ENCODE data around the gene LMO7.

DNA sequence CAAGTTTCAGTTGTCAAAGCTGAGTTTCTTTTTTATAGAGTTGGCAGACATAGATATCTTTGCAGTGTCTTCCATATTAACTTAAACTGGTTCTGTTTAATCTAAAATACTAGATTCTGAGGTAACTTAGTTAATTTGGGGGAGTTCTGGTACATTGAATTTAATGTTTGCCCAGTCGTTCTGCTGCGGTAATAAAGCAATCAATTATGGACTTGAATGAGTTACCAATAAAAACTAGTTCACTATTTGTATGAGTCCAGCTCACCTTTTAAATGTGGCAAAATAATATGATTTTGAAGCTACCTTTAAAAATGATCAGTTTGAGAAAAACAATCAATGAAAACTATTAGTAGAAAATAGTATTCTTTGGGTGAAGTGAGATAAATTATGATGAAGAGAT, 90.2 kb downstream of the LMO7 start:
- TF ChIP-seq, protein P1, sequence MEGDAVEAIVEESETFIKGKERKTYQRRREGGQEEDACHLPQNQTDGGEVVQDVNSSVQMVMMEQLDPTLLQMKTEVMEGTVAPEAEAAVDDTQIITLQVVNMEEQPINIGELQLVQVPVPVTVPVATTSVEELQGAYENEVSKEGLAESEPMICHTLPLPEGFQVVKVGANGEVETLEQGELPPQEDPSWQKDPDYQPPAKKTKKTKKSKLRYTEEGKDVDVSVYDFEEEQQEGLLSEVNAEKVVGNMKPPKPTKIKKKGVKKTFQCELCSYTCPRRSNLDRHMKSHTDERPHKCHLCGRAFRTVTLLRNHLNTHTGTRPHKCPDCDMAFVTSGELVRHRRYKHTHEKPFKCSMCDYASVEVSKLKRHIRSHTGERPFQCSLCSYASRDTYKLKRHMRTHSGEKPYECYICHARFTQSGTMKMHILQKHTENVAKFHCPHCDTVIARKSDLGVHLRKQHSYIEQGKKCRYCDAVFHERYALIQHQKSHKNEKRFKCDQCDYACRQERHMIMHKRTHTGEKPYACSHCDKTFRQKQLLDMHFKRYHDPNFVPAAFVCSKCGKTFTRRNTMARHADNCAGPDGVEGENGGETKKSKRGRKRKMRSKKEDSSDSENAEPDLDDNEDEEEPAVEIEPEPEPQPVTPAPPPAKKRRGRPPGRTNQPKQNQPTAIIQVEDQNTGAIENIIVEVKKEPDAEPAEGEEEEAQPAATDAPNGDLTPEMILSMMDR (IDR thresholded peaks at IDR 0.05; ENCODE audit: poor library complexity) = no peak
- no peak for TF ChIP-seq EZH2 (IDR thresholded peaks at IDR 0.05; ENCODE audit: borderline replicate concordance)
